VCaP (cell line): Measurements from ENCODE around the gene UBE3B.

Experiments
- H3K27ac ChIP-seq: fragments of 450-650 bp; 2 replicates; pipeline ENCODE4 v1.5.1; 2017
- TF ChIP-seq, protein P1 (sequence below): fragments of 450-650 bp; conservative IDR thresholded peaks from 2 replicates; pipeline ENCODE4 v1.5.1; 2017; ENCODE audit warnings: mild to moderate bottlenecking, moderate library complexity

UBE3B gene

DNA sequence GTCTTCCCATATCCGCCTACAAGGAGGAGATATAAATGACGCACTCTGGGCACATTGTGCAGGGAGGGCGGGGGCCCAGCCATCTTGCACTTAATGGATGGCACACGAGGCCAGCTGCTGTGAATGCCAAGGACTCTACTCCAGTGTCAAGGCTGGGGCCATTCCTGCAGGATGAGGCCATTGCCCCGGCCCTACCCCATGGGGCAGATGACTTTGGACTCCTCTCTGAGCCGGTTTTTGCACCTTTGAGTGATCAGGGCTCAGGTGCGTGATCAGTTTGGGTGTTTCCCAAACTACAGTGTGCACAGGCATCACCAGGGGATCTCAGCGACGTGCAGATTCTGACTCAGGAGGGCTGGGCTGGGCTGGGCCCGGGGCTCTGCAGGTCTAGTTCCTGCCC, 79.8 kb downstream of the UBE3B start:
- no peak overlapping the region for H3K27ac ChIP-seq
- TF ChIP-seq, protein P1, sequence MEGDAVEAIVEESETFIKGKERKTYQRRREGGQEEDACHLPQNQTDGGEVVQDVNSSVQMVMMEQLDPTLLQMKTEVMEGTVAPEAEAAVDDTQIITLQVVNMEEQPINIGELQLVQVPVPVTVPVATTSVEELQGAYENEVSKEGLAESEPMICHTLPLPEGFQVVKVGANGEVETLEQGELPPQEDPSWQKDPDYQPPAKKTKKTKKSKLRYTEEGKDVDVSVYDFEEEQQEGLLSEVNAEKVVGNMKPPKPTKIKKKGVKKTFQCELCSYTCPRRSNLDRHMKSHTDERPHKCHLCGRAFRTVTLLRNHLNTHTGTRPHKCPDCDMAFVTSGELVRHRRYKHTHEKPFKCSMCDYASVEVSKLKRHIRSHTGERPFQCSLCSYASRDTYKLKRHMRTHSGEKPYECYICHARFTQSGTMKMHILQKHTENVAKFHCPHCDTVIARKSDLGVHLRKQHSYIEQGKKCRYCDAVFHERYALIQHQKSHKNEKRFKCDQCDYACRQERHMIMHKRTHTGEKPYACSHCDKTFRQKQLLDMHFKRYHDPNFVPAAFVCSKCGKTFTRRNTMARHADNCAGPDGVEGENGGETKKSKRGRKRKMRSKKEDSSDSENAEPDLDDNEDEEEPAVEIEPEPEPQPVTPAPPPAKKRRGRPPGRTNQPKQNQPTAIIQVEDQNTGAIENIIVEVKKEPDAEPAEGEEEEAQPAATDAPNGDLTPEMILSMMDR = no peak

DNA sequence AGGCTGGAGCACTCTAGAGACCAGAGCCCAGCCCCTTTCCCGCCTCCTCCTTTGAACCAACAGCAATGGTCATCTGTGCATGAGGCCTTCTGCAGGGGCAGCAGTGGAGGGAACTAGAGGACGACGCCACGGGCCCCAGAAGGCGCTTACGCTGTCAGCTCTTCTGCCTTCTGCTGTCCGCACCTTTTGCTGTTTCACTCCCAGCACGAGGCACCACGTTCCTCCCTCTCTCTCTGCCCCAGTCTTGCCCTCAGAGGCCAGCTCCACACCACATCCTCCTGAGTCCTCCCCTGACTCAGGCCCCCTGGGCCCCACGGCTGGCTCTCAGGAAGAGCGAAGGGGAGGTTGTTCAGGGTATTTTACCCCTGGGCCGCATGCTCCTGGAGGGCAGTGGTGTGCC, 80.4 kb downstream of the UBE3B start:
- H3K27ac ChIP-seq = no peak overlapping the region
- TF ChIP-seq, protein P1 = no peak

DNA sequence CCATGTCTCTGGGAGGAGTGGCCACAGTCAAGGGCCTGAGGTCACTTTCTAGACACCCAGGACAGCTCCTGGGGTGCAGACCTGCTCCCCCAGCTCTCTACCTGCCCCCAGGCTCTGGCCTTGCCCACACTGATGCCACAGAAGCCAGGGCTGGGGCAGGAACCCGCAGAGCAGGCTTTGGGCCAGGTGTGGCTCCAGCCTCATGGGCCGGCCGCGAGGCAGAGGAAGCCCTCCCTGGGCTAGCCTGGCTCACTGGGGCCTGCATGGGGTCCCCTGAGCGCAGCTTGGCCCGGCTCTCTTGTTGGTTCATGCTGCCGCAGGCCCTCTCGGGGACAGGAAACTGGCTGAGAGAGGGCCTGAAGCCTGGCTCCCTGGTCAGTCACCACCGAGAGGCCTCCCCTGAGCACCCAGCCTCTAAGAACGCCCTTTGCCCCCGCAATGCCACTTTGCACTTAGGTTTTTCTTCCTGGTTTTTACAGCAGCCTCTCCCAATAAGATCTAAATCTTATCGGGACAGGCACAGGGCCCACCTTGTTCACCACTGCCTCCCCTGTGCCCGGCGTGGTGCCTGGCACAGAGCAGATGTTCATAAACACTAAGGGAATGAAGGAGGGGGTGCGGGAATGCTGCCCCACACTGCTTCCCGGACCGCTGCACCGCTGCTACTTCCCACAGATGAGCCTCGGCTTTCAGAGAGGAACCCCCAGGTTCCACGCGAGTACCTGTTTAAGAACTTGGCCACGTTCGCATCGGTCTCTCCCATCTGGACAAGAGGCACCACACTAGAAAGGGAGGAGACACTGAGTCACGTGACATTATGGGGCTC, 81.2 kb downstream of the UBE3B start:
- H3K27ac ChIP-seq = no peak overlapping the region
- TF ChIP-seq, protein P1 = no peak

DNA sequence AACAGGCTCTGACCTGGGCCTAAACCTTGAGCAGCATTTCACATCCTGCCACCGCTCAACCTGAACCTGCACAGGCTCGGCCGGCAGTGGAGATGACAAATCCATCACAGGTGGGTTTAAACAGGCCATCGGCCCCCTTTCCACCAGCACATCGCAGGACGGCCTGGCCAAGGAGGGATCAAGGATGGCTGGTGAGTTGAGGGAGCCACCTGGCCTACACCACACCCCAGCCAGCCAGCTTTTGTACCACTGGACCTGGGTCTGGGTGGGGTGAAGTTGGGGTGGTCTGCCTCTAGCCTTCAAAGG, 81.7 kb downstream of the UBE3B start:
- TF ChIP-seq, protein P1 = no peak

DNA sequence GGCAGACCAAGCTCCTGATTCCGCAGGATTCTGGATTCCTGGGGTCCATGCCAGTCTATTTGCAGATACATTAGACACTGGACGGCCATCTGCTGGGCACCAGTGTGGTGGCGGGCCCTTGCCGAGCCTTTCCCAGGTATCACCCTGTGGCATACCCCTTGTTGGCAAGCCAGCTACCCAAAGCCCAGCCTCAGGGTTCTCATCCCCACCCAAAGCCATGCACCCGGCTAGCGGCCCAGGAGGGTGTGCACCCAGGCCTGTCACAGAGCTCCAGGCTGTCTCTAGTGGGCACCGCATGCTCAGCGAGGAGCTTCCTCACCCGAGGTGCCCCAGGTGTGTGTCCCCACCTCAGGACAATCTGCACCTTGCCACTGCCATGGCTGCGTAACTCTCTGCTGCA, 82.2 kb downstream of the UBE3B start:
- H3K27ac ChIP-seq = no peak overlapping the region
- TF ChIP-seq, protein P1 = no peak

More for the DNA sequence above, 81.7 kb downstream of the UBE3B start:
- no peak overlapping the region for H3K27ac ChIP-seq

DNA sequence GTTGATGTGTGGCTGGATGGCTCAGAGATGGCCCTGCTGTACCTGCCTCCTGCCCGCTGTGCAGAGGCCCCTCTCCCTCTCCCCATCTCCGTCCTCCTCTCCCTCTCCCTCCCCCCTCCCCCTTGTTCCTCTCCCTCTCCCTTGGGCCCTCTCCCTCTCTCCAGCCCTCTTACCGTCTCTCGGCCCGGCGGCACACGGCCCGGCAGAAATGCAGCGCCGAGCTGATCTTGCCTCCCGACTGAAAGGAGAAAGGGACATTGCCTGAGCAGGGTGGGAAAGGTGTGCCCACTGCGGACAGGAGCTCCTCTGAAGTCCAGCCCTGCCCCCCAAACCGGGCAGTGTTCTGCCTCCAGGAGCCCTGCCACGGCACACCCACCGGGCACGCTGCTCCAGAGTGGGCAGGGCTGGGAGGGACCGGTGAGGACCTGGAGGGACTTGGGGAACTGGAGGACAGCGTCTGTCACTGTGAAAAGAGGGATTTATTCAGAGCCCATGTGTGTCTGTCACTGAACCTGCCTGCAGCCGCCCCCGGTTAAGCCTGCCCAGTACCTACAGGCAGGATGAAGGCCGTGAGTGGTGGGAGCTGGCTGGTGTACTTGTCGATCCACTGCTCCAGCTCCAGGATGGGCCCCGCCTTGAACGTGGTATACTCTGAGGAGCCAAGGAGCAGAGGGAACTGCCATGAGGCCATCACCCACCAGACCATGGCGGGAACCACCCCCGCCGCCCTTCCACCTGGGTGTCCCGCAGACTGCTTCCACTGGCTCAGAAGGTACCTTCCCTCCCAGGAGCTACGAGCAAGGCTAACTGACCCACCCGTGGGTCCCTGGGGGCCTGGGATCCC, 83.7 kb downstream of the UBE3B start:
- no peak overlapping the region for H3K27ac ChIP-seq
- TF ChIP-seq, protein P1 = no peak

DNA sequence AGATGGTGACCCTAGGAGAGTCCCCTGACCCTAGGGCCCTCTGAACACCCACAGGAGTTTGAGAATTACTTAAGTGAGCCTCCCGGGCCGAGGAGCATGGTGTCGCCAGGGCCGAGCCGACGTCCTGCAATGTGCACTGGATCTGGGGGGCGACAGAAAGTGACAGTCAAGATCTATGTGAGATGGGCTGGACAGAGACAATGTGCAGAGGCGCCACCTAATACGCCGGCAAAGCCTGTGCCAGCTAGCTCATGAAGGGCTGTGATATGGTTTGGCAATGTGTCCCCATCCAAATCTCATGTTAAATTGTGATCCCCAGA, 84.2 kb downstream of the UBE3B start:
- TF ChIP-seq, protein P1 = no peak
- H3K27ac ChIP-seq = no peak overlapping the region
